Endodermal cell (in vitro differentiated cells): Measurements from ENCODE around the gene VCPKMT. TPM values are rescaled to one million over a fixed set of nuclear protein-coding genes. Genes with fewer than 3 reads are reported as not detected.

Source experiments
- total RNA-seq, 2 donors: library from RNA; stranded (reverse); fragmentation: NEBNext Ultra II Directional in 1 of 2; extraction: Animal tissue kit (Norgen Biotek cat#: 25700) in 1 of 2; gene quantifications; 2 replicates in 1 of 2; 3 replicates in 1 of 2; pipeline ENCODE4 v1.2.1, GENCODE V29; 2021

Gene VCPKMT
- total RNA-seq, 2 donors from 2014 or later, result 9.6 to 13.4 TPM

Other genes starting within 250 kb of the VCPKMT start
- 10 to 100 TPM; 45.2 to 46.7 TPM for gene ARF6, start 223.5 kb downstream of the VCPKMT start, total RNA-seq
- 10 to 100 TPM; 19.6 to 20.4 TPM for gene SOS2, start 115.0 kb upstream of the VCPKMT start, total RNA-seq
- 10 to 100 TPM; 15.9 to 23.2 TPM for gene L2HGDH, start 195.7 kb upstream of the VCPKMT start, total RNA-seq
- gene DMAC2L, start 195.8 kb upstream of the VCPKMT start, total RNA-seq, result 10 to 100 TPM; 15.3 to 16.6 TPM